ENCODE data around the gene BRICD5.

BRICD5 gene

DNA sequence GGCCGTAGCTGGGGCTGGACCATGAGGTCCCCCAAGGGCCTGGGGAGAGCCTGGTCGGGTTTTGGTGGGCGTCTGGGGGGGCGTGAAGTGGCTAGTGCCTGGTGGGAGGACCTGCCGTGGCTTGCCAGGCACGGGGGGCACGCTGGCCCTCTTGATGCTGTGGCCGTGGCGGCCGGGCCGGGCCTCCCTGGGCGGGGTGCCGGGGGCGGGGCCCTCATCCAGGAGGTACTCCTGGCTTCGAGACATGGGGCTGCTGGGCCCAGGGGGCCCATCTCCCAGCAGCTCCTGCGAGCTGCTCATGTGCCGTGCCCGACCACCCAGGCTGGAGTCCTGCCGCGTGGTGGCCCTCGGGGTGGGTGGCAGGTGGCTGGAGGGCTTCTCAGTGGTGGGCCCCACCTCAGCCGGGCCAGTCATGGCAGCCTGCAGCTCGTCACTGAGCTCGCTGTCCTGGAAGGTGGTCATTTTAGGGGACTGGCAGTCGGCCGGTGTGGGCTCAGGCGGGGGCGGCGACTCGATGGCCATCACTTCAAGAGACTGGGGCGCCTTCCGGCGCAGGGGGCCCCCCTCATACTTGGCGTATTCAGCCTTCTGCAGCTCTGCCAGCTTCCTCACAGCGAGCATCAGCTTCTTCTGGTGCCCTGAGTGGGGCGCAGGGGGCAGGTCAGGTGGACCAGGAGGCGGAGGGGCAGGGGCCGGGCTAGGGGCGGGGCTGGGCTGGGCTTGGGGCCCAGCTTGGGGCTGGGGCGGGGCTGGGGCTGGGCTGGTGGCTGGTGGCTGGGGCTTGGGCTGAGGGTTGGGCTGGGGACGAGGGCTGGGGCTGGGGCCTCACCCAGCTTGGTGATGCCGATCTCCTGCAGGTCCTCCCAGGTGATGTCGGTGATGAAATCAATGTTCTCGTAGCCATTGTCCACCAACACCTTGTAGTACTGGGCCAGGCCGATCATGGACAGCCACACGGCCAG lies 29.4 kb downstream of the BRICD5 start:
- DNase-seq (ENCODE audit: low spot score): no peak

DNA sequence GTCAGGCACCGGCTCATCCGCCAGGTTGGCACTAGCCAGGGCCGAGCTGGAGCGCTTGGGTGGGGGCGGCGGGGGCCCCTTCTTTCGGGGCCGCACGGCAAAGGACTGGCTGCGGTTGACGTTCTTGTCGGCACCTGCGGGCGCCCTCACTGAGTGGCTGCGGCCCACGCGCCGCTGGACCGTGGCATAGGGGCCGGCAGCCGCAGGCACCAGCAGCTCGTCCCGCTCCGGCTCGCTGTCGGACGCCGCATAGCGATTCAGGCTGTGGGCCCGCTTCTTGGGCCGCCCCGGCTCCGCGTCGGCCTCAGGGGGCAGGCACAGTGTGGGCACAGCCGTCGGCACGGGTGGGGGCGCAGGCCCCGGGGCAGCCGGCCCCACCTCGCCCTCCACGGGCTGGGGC lies 30.2 kb downstream of the BRICD5 start:
- DNase-seq (ENCODE audit: low spot score): no peak

GRCh38 chr16:2179576-2179975 lies 31.1 kb downstream of the BRICD5 start:
- DNase-seq (ENCODE audit: low spot score): no peak

GRCh38 chr16:2179107-2179501 lies 31.6 kb downstream of the BRICD5 start:
- no peak for DNase-seq (ENCODE audit: low spot score)

- DNase-seq (ENCODE audit: low spot score): no peak
Observed at GRCh38 chr16:2178321-2179106, 32.1 kb downstream of the BRICD5 start.

GRCh38 chr16:2177561-2177960 lies 33.1 kb downstream of the BRICD5 start:
- DNase-seq (ENCODE audit: low spot score): no peak

GRCh38 chr16:2177101-2177500 lies 33.6 kb downstream of the BRICD5 start:
- no peak for DNase-seq (ENCODE audit: low spot score)

GRCh38 chr16:2176047-2176446 lies 34.6 kb downstream of the BRICD5 start:
- DNase-seq (ENCODE audit: low spot score): no peak

GRCh38 chr16:2175454-2175853 lies 35.2 kb downstream of the BRICD5 start:
- DNase-seq (ENCODE audit: low spot score): no peak

GRCh38 chr16:2174396-2175131 lies 36.1 kb downstream of the BRICD5 start:
- DNase-seq (ENCODE audit: low spot score): no peak

- no peak for DNase-seq (ENCODE audit: low spot score)
Observed at GRCh38 chr16:2173916-2174315, 36.7 kb downstream of the BRICD5 start.

GRCh38 chr16:2173366-2173765 lies 37.3 kb downstream of the BRICD5 start:
- DNase-seq (ENCODE audit: low spot score): no peak

- DNase-seq (ENCODE audit: low spot score): no peak
Observed at GRCh38 chr16:2172688-2173335, 37.9 kb downstream of the BRICD5 start.

- no peak for DNase-seq (ENCODE audit: low spot score)
Observed at GRCh38 chr16:2171601-2172178, 39.0 kb downstream of the BRICD5 start.

DNA sequence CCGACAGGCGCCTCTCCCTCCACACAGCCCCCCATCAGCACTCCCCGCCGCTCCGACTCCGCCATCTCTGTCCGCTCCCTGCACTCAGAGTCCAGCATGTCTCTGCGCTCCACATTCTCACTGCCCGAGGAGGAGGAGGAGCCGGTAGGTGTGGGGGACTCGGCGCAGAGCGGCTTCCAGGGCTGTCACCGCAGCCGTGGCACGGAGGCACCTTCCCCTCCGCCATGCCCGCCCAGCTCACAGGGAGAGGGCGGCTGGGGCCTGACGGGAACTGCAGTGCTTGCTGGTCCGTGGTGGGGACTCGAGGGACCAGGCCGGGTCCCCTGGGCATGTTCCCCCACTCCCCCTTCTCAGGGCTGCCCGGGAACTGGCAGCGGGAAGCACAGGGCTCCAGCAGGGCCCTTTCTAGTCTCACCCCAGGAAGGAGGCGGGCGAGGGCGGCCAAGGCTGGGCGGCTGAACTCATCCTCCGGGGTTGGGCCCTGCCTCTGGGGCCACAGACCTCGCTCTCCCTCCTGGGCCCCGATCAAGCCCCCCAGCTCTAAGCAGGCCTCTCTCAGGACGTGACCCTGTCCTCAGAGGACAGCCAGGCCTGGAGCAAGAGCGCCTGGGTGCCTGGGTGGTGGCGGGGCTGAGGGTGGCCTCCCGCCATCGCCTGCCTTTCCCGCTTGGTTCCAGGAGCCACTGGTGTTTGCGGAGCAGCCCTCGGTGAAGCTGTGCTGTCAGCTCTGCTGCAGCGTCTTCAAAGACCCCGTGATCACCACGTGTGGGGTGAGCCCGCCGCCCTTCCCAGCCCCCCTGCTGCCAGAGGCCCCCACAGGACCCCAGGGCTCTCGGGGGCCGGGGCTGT lies 39.9 kb downstream of the BRICD5 start:
- DNase-seq (ENCODE audit: low spot score): no peak

- DNase-seq (ENCODE audit: low spot score): no peak
Observed at GRCh38 chr16:2170080-2170479, 40.6 kb downstream of the BRICD5 start.

DNA sequence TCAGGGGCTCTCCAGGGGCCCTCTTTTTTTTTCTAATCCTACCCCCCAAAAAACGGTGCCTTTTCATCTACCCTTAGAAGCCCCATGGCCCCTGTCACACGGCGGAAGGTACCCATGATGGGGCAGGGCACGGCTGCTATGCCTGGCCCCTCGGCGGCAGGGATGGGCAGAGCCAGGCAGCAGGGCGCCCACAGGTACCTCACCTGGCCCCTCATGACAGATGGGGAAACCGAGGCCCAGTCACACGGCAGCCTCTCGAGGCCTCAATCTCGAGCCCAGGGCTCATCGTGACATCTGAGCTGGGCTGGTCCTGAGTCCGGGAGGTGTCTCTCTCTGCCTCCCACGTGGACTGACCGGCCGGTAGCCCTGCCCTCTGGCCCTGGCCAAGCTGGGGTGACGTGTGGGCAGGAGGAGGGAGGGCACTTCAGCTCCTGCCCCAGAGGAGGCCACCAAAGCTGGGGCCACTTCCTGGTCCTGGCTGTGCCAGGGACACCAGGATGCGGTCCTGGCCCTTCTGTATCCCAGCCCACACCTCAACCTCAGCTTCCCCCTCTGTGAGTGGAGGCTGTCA lies 43.5 kb downstream of the BRICD5 start:
- DNase-seq (ENCODE audit: low spot score): no peak

DNA sequence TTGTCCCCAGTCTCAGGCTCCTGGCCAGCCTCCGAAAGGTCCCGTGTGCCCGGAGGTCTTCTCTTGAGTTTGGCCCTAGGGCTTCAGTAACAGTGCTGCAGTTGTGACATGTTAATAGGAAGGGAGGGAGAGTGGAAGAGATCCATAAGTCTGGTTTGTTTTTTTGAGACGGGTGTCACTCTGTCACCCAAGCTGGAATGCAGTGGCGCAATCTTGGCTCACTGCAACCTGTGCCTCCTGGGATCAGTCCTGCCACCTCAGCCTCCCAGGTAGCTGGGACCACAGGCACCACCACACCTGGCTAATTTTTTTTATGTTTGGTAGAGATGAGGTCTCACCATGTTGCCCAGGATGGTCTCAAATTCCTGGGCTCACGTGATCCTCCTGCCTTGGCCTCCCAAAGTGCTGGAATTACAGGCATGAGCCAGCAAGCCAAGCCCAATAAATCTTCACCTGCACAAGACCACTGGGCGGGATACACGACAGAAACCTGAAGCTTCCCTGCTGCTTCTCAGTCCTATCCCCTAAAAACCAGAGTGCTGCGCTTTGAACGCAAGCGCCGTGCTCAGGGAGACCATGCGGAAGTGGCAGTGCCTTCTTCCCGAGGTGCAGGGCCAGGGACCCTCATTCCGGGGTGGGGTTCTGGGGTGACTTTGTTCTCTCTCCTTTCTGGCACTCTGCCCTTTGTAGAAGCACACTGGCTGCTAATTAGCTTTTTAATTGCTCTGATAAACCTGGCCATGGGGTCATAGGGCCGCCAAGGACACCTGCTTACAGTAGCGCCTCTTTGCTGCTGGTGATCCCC lies 44.2 kb downstream of the BRICD5 start:
- no peak for DNase-seq (ENCODE audit: low spot score)

GRCh38 chr16:2165861-2166260 lies 44.8 kb downstream of the BRICD5 start:
- no peak for DNase-seq (ENCODE audit: low spot score)

Measured in LoVo (cell line).